HG03095 (cell line): ENCODE measurements around the gene CCNC.

Source experiments
- ATAC-seq: cut with Tn5 transposase; IDR thresholded peaks from one replicate; pipeline ENCODE4 v1.9.1; 2021; ENCODE audit warnings: moderate library complexity; ENCODE audit not compliant: unreplicated experiment

The CCNC gene

DNA sequence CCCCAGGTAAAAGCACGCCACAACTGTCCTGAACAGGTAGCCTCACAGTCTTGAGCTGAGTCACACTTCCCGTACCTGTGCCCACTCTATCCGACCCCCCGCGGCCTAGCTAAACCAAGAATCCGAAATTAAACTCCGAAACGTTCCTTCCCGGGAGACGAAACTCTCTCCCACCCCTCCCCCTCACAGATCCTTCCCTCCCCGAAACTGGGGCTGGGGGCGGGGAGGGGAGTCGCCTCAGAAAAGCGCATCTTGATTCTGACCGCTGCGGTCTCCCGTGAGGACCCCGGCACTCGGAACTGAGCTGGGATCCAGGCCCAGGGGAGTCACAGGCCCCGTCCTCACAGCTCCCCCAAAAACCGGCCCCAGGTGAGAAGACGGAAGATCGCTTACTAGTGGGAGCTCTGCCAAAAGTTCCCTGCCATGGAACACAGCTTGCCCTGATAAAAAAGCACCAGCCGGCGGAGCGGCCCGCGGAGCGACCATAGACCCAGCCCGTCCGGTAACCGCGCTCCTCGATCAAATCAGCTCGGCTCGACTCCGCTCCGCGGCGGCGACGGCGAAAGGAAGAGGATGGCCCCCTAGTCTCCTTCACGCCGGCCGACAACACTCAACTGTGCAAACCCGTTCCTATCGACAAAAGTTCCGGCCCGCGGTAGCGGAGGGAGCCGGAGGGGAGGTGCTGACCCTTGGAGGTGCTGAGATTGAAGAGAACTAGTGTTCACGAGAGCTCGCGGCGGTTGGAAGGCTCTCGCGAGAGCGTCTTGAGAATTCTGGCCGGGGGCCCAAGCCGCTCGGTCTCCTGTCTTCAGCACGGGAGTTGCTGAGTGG lies at the start of gene CCNC:
Gene CCNC, minus strand, starts transcription at position 558 of the 831 bp plus-strand sequence. Its CDS starts 133 bp downstream, at position 425.
- ATAC-seq: peak; percentile 98

GRCh38 chr6:99617131-99617530 lies 48.7 kb upstream of the CCNC start:
- ATAC-seq: no peak

DNA sequence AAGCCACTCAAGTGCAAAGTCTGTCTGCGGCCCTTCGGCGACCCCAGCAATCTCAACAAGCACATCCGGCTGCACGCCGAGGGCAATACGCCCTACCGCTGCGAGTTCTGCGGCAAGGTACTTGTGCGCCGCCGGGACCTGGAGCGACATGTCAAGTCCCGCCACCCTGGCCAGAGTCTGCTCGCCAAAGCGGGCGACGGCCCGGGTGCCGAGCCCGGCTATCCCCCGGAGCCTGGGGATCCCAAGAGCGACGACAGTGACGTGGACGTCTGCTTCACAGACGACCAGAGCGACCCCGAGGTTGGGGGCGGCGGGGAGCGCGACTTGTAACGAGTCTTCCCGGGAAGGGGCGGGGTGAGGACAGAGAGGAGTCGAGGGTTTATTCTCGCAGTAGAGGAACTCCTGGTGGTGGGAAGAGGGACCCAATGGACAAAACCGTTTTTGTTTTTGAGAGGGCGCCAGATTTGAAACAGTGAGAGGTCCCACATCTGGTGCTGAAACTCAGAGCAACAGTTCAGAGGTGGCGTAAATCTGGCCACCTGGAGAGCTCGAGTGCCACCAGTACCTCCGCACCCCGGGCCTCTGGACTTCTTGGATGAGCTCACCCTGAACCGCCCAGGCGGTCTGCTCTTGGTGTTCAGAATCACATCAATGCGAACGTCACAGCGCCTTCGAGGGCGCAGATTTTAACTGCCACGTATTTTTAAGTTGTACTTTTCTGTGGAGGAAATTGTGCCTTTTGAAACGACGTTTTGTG lies 46.1 kb upstream of the CCNC start:
- peak; percentile 17 for ATAC-seq

DNA sequence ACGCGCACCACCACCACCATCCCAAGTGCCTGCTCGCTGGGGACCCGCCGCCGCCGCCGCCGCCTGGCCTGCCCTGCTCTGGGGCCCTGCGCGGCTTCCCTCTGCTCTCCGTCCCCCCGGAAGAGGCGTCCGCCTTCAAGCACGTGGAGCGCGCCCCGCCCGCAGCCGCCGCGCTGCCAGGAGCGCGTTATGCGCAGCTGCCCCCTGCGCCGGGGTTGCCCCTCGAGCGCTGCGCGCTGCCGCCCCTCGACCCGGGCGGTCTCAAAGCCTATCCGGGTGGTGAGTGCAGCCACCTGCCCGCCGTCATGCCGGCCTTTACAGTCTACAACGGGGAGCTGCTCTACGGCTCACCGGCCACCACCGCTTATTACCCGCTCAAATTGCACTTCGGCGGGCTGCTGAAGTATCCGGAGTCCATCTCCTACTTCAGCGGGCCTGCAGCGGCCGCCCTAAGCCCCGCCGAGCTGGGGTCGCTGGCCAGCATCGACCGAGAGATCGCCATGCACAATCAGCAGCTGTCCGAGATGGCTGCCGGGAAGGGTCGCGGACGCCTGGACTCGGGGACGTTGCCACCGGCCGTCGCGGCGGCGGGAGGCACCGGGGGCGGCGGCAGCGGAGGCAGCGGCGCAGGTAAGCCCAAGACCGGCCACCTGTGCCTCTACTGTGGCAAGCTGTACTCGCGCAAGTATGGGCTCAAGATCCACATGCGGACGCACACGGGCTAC lies 45.4 kb upstream of the CCNC start:
- peak; percentile 59 for ATAC-seq

GRCh38 chr6:99613409-99613704 lies 44.9 kb upstream of the CCNC start:
- ATAC-seq: peak; percentile 61

DNA sequence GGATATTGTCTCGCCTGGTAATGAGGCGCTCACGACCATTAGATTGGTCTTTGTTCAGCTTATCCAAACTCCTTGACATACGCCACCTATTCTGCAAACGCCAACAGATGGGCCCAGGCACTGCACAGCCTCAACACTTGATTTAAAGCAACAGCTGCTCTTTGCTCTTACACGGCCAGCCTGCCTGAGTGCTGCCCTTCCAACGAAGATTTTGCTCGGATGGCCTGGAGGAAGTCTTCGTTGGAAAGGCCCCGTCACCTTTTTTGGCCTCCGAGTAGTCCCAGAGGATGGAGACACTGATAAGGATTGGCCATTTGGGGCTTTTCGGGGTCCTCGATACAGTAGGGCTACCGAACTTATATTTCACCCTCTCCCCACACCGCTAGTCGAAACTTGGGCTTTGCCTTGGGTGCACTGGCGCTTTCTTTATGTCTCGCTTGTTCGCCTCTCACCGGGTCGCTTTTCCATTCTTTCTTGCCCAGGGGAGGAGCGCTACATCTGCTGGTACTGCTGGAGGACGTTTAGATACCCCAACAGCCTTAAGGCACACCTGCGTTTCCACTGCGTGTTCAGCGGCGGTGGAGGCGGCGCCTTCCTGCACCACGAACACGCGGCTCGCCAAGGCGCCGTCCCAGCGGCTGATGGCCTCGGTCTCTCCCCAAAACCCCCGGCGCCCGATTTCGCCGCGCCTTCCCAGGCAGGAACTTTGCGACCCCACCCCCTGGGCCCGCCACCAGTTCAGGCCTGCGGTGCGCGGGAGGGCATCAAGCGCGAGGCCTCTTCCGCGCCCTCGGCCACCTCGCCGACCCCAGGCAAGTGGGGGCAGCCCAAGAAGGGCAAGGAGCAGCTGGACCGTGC lies 44.3 kb upstream of the CCNC start:
- peak; percentile 1 for ATAC-seq

DNA sequence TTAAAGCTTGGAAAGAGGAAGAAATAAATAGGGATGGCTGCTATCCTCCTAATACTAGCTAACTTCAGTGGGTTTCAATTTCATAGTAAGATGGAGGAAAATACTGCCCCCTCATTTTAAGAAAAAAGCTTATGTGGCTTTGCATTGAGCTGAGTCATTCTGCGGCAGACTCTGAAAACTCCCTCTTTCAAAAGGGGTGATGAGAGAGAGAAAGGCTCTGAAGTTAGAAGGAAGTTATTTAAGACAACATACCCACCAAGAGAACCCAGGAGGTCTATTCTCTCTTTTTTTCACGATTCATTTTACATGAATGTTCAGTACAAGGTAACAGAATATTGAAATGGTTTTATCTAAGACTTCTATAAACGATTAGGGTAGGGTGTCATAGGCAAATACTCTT lies 42.7 kb upstream of the CCNC start:
- peak; percentile 60 for ATAC-seq

DNA sequence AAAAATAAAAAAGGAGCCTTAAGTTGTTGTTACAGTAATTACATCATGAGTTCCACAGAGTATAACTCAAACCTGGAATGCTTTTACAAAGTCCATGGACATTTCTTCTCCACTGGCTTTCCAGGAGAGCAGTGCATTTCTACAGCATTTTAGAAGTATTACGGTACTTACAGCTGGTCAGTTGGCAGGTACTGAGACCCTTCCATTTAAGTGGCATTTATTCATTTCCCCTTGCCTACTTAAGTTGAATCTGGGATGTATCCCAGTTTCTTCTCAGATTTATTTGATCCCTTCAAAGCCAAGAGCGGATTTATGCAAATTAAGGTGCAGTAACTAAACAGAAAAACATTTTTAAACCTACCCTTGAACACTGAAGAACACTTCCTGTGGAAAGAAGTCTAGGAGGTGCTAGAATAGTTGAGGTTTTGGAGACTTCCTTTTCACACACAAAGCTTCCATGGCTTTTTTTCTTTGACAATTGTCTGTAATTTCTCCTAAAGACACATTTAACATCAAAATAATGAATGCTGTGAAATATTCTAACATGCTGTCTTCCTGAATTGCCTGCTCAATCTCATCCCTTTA lies 41.5 kb upstream of the CCNC start:
- no peak for ATAC-seq

DNA sequence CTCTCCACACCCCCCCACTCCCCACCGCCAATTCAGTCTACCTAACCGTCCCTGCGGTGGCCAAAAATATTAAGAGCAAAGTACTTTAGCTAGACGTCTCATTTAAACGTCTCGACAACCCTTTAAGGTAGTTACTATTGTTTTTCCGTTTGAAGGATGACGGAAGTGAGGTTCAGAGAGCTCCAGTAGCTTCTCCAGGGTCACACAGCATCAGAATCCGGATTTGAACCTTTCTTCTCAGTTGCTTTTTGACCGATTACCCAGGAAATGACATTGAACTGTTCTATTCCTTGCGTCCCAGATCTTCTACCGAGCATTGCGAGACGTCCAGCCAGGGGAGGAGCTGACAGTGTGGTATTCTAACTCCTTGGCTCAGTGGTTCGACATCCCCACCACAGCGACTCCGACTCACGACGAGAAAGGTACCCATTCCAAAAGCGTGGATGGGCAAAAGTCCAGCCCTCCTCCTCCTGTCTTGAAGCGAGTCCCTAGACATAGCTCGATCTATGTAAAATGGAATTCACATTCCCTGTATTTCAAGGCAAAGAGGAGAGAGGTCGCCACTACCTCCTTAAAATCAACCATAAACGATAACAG lies 40.5 kb upstream of the CCNC start:
- no peak for ATAC-seq

GRCh38 chr6:99608059-99608885 lies 39.8 kb upstream of the CCNC start:
- ATAC-seq: no peak

DNA sequence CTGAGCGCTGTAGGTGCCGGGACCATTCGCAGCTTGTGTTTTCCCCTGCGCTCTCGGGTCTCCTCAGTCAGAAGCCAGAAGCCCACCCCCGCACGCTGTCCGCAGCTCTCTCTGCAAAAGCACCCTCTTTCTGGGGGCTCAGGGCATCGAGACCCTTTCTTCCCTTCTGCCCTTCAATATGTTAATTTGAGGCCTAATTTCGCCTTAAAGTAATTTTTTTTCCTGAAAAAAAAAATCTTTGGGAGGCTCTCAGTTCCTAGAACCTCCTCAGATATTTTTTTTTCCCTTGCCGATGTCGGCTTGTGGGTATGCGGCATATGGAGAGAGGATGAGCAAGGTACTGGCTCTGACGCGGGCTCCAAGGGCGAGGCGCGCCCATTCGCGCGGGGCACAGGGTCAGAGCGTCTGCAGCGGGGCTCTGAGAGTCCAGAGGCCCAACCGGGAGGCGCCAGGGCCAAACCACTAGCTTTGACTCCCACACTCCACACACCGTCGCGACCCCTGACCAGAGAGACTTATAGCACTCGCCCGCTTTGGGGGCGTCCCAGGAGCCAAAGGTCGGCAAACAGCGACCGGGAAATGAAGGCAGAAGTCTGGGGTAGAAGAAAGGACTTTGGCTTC lies 39.1 kb upstream of the CCNC start:
- no peak for ATAC-seq

DNA sequence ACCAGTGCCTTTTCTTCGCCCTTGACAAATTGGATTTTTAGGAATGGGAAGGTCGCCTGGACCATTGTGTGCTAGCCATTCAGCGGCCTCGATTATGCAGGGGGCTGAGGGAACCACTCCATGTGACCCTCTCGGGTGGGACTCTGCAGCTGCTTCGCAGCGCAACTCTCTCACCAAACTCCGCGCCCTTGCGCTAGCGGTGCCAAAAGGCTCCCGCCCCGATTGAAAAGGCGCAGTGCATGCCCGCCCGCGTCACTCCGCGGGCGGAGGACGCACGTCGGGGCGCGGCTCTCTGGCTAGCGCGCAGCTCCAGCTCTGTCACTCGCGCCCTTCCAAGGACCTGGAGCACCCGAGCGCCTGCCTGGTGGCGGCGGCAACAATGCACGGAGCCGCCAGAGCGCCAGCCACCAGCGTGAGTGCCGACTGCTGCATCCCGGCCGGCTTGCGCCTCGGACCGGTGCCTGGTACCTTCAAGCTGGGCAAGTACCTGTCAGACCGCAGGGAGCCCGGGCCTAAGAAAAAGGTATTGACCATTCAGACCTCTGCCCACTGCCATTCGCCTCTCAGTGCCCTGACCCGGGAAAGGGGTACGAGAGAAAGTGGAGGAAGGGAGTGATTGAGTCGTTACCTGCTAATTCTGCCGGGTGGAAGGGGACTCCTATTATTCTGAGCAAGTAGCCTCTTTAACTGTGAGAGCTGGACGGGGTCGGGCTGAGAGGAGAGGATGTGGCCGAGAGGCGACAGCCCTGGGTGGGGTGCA lies 38.4 kb upstream of the CCNC start, which contains the start of gene PRDM13:
Gene PRDM13, plus strand, starts transcription at position 178 of the 760 bp plus-strand sequence. Its CDS starts 202 bp downstream, at position 380.
- no peak for ATAC-seq

DNA sequence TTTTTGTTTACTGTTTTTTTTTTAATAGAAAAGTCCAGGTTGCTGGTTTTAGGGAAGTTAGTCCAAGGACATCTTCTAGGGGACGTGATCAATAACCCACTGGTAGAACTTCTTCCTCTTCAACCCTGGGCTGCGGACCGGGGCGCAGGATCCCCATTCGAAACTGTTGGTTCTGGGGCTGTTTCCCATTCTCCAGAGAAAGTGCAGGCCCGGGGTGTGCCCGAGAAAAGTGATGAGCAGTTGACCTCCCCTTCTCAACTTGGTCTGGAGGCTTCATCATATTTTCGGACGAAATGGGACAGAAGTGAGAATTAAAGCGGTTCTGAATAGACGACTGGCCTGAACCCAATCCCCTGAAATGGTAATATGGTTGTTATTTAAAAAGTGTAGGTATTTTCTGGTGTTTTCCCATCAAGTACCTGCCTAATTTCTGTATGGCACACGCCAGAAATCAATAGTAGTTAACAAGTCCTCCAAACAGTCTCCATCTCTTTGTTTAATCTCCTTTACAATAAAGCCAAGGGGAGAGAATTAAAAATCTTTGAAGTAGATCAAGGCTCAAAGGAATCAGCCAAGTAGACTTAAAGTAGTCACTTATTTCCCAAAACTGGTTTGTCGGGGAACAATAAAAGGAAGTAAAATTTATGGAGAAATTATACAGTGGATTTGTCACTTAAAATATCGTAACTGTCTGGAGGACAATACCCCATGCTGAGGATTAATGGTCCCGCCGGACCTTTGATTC lies 37.6 kb upstream of the CCNC start:
- no peak for ATAC-seq

- no peak for ATAC-seq
These were observed 36.7 kb upstream of the CCNC start for GRCh38 chr6:99605074-99605734.

DNA sequence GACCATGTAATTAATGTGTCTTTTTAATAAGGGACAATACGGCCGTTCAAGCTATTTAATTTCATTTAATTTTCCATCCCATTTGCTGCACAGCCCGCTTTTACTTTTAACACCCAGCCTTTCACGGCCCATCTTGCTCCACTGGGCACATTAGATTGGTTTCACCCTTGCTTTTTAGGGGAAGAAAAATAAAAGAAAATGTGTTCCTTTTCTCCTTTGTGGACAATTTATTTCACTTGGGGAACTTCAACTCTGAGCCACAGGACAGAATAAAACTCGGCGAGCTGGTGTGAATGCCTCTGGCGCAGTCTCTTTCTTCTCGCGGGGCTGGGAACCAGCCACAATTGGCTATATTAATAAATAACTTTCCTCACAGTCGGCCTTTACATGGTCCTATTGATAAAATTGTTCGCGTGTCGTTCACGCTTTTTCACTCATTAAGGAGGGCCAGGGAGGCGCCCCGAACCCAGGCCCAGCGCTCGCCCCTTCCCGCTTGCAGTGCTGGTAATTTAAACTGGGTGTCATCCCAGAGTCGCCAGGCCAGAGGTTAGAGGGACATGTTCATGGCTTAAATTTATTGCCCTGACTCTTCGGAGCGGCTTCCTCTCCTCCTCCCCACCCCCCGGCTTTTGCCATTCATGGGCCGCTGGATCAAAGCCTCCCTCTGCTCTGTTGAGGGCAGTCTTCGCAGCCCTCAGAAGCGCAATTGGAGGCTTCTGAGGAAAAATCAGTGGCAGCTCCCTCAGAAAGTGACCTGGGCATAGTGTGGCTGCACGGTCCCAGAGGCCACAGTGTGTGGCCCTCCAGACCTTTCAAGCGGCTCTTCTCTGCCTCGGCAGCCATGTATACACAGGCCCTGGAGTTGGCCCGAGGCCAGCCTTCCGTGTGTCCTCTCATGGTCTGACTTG lies 36.0 kb upstream of the CCNC start:
- no peak for ATAC-seq
